22Rv1 (cell line): ENCODE data around the gene ZNF138.

Experiments
- ZFX ChIP-seq: fragments of 450-650 bp; IDR thresholded peaks from 2 replicates; pipeline ENCODE4 v1.6.1; 2017; ENCODE audit warnings: antibody characterized with exemption, borderline replicate concordance
- TF ChIP-seq, protein P1 (sequence below): fragments of 450-650 bp; IDR thresholded peaks from 2 replicates; pipeline ENCODE4 v1.5.1; 2017; ENCODE audit warnings: mild to moderate bottlenecking

DNA sequence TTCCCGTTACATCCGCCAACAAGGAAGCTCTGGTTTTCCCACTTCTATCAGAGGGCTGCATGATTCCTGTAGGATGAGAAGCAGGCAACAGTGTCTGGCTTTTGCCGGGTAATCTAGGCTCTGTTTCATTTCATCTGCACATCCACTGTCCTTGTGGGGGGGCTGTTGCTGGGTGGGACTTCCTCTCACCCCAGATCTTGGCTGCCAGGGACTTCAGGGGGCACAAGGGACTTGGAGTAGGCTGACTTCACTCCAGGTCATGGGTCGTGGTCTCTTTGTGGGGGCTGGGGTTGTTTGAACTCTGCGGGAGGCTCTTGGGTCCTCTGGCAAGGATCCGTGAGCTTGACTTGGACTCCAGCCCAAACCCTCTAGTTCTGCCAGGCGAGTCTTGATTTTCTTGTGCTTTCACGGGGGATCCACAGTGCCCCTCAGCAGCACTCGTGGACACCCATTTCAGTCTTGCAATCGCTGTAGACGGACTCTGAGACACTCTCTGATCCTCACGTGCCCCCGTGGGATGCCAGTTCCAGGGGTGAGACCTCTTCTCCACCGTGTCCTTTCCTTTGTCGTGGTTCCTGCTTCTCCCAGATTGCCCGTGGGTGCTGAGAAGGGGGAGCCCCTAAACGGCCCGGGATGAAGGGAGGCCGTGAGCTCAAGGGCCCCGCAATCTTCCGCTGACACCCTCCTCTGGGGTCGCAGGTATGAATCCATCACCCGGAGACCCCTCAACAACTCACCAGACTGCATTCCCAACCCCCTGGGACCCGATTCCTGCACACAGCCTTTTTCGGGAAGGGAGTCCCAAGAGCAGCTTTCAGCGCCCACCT, 87.4 kb downstream of the ZNF138 start:
- TF ChIP-seq, protein P1, sequence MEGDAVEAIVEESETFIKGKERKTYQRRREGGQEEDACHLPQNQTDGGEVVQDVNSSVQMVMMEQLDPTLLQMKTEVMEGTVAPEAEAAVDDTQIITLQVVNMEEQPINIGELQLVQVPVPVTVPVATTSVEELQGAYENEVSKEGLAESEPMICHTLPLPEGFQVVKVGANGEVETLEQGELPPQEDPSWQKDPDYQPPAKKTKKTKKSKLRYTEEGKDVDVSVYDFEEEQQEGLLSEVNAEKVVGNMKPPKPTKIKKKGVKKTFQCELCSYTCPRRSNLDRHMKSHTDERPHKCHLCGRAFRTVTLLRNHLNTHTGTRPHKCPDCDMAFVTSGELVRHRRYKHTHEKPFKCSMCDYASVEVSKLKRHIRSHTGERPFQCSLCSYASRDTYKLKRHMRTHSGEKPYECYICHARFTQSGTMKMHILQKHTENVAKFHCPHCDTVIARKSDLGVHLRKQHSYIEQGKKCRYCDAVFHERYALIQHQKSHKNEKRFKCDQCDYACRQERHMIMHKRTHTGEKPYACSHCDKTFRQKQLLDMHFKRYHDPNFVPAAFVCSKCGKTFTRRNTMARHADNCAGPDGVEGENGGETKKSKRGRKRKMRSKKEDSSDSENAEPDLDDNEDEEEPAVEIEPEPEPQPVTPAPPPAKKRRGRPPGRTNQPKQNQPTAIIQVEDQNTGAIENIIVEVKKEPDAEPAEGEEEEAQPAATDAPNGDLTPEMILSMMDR = no peak
- no peak for TF ChIP-seq ZFX
